ENCODE measurements around the gene KCTD13.

KCTD13 gene

GRCh38 chr16:29905668-29906067 lies 20.4 kb downstream of the KCTD13 start:
- Histone ChIP-seq H3K9ac (ENCODE audit: low read length) (no peak overlapping the region), H3F3A (ENCODE audit: insufficient read depth) (no peaks in the 10 kb centered on the region), H3K27ac (ENCODE audit: low read depth, low read length) (no peak overlapping the region), H3K27me3 (ENCODE audit: low read length) (no peaks in the 10 kb centered on the region), H3K36me3 (ENCODE audit: low read length) (no peaks in the 10 kb centered on the region), H3K4me2 (ENCODE audit: low read depth, low read length, poor library complexity, severe bottlenecking) (no peak overlapping the region), H2AFZ (ENCODE audit: low read depth, low read length, severe bottlenecking) (no peak overlapping the region), H3K4me3 (ENCODE audit: insufficient read depth, low read length, poor library complexity, severe bottlenecking) (no peak overlapping the region), H4K20me1 (ENCODE audit: low read depth, low read length) (no peaks in the 10 kb centered on the region), H3K9me2 (replicated peaks; ENCODE audit: insufficient read depth, low read length) (no peaks in the 10 kb centered on the region), H3K9me3 (ENCODE audit: insufficient read depth, low read length) (no peaks in the 10 kb centered on the region), H3K79me2 (ENCODE audit: insufficient read depth, low read length) (no peaks in the 10 kb centered on the region)
- no peak for TF ChIP-seq CTCF (IDR thresholded peaks at IDR 0.05; ENCODE audit: insufficient read depth, low read length, poor library complexity, severe bottlenecking)
- TF ChIP-seq EZH2phosphoT487 (conservative IDR thresholded peaks at IDR 0.05; ENCODE audit: low read length) = no peak

GRCh38 chr16:29904947-29905346 lies 21.1 kb downstream of the KCTD13 start:
- Histone ChIP-seq H3K4me2 (ENCODE audit: low read depth, low read length, poor library complexity, severe bottlenecking) (no peak overlapping the region), H3K9me3 (ENCODE audit: insufficient read depth, low read length) (no peaks in the 10 kb centered on the region), H4K20me1 (ENCODE audit: low read depth, low read length) (no peaks in the 10 kb centered on the region), H3K9me2 (replicated peaks; ENCODE audit: insufficient read depth, low read length) (no peaks in the 10 kb centered on the region), H3K36me3 (ENCODE audit: low read length) (no peaks in the 10 kb centered on the region), H3K27me3 (ENCODE audit: low read length) (no peaks in the 10 kb centered on the region), H3F3A (ENCODE audit: insufficient read depth) (no peaks in the 10 kb centered on the region), H3K27ac (ENCODE audit: low read depth, low read length) (no peak overlapping the region), H3K4me3 (ENCODE audit: insufficient read depth, low read length, poor library complexity, severe bottlenecking) (no peak overlapping the region), H2AFZ (ENCODE audit: low read depth, low read length, severe bottlenecking) (no peak overlapping the region), H3K9ac (ENCODE audit: low read length) (no peak overlapping the region), H3K79me2 (ENCODE audit: insufficient read depth, low read length) (no peaks in the 10 kb centered on the region)
- TF ChIP-seq EZH2phosphoT487 (conservative IDR thresholded peaks at IDR 0.05; ENCODE audit: low read length) = no peak
- TF ChIP-seq CTCF (IDR thresholded peaks at IDR 0.05; ENCODE audit: insufficient read depth, low read length, poor library complexity, severe bottlenecking) = no peak

GRCh38 chr16:29903590-29903989 lies 22.4 kb downstream of the KCTD13 start:
- H3K27ac ChIP-seq (ENCODE audit: low read depth, low read length) = no peak overlapping the region
- TF ChIP-seq EZH2phosphoT487 (conservative IDR thresholded peaks at IDR 0.05; ENCODE audit: low read length) = no peak
- TF ChIP-seq CTCF (IDR thresholded peaks at IDR 0.05; ENCODE audit: insufficient read depth, low read length, poor library complexity, severe bottlenecking) = no peak
- no peaks in the 10 kb centered on the region for H3K27me3 ChIP-seq (ENCODE audit: low read length)
- no peaks in the 10 kb centered on the region for H3F3A ChIP-seq (ENCODE audit: insufficient read depth)
- H3K4me3 ChIP-seq (ENCODE audit: insufficient read depth, low read length, poor library complexity, severe bottlenecking) = no peak overlapping the region
- no peaks in the 10 kb centered on the region for H3K9me3 ChIP-seq (ENCODE audit: insufficient read depth, low read length)
- H3K79me2 ChIP-seq (ENCODE audit: insufficient read depth, low read length) = no peaks in the 10 kb centered on the region
- no peak overlapping the region for H2AFZ ChIP-seq (ENCODE audit: low read depth, low read length, severe bottlenecking)
- no peaks in the 10 kb centered on the region for H3K9me2 ChIP-seq (replicated peaks; ENCODE audit: insufficient read depth, low read length)
- no peaks in the 10 kb centered on the region for H3K36me3 ChIP-seq (ENCODE audit: low read length)
- no peak overlapping the region for H3K9ac ChIP-seq (ENCODE audit: low read length)
- no peak overlapping the region for H3K4me2 ChIP-seq (ENCODE audit: low read depth, low read length, poor library complexity, severe bottlenecking)
- no peaks in the 10 kb centered on the region for H4K20me1 ChIP-seq (ENCODE audit: low read depth, low read length)

GRCh38 chr16:29901607-29901945 lies 24.4 kb downstream of the KCTD13 start:
- Histone ChIP-seq H3F3A (ENCODE audit: insufficient read depth) (no peaks in the 10 kb centered on the region), H3K9me2 (replicated peaks; ENCODE audit: insufficient read depth, low read length) (no peaks in the 10 kb centered on the region), H3K4me3 (ENCODE audit: insufficient read depth, low read length, poor library complexity, severe bottlenecking) (no peak overlapping the region), H3K9me3 (ENCODE audit: insufficient read depth, low read length) (no peaks in the 10 kb centered on the region), H4K20me1 (ENCODE audit: low read depth, low read length) (no peaks in the 10 kb centered on the region), H3K27ac (ENCODE audit: low read depth, low read length) (no peak overlapping the region), H3K4me2 (ENCODE audit: low read depth, low read length, poor library complexity, severe bottlenecking) (no peak overlapping the region), H3K27me3 (ENCODE audit: low read length) (no peaks in the 10 kb centered on the region), H3K79me2 (ENCODE audit: insufficient read depth, low read length) (no peaks in the 10 kb centered on the region), H3K9ac (ENCODE audit: low read length) (no peak overlapping the region), H3K36me3 (ENCODE audit: low read length) (no peaks in the 10 kb centered on the region), H2AFZ (ENCODE audit: low read depth, low read length, severe bottlenecking) (no peak overlapping the region)
- no peak for TF ChIP-seq EZH2phosphoT487 (conservative IDR thresholded peaks at IDR 0.05; ENCODE audit: low read length)
- TF ChIP-seq CTCF (IDR thresholded peaks at IDR 0.05; ENCODE audit: insufficient read depth, low read length, poor library complexity, severe bottlenecking) = no peak

Data from SU-DHL-6 (cell line).